Measurements from ENCODE around the gene RMI2. TPM values are rescaled to one million over a fixed set of nuclear protein-coding genes. Genes with fewer than 3 reads are reported as not detected.

RMI2 gene
- total RNA-seq, 2 experiments from 2014 or later = 43.1 TPM

- ChIA-PET POLR2A (interaction anchor here (1.1 kb wide), 1 partner anchor 96 kb away, joined by 4 read pairs; no protein-coding TSS in a partner anchor), CTCF (interaction anchor here (1.6 kb wide), 1 partner anchor 23 kb away, joined by 5 read pairs; no protein-coding TSS in a partner anchor)
Measured at GRCh38 chr16:11348737-11349598, 3.7 kb downstream of the RMI2 start.

- CTCF ChIA-PET = interaction anchor here (1.6 kb wide), 1 partner anchor 22 kb away, joined by 5 read pairs; no protein-coding TSS in a partner anchor
- POLR2A ChIA-PET = no interaction called here
Measured at GRCh38 chr16:11349599-11350276, 4.5 kb downstream of the RMI2 start.

GRCh38 chr16:11350519-11350918 is 5.3 kb downstream of the RMI2 start:
- ChIA-PET CTCF (interaction anchor here (1.6 kb wide), 1 partner anchor 21 kb away, joined by 5 read pairs; no protein-coding TSS in a partner anchor), POLR2A (no interaction called here)

GRCh38 chr16:11350921-11351335 is 5.7 kb downstream of the RMI2 start:
- ChIA-PET POLR2A (no interaction called here), CTCF (interaction anchor here (1.6 kb wide), 1 partner anchor 21 kb away, joined by 5 read pairs; no protein-coding TSS in a partner anchor)

GRCh38 chr16:11353158-11353557 is 7.9 kb downstream of the RMI2 start:
- ChIA-PET POLR2A (interaction anchor here (0.6 kb wide), 2 partner anchors 101 to 309 kb away, joined by 3 read pairs; no protein-coding TSS in a partner anchor), CTCF (interaction anchor here (1.1 to 2.1 kb wide), 4 partner anchors 55 to 301 kb away, joined by 3 to 5 read pairs (median 4); no protein-coding TSS in a partner anchor)

GRCh38 chr16:11354407-11354732 is 9.1 kb downstream of the RMI2 start:
- ChIA-PET POLR2A (interaction anchor here (0.9 to 1.9 kb wide), 8 partner anchors 11 to 302 kb away, joined by 3 to 17 read pairs (median 4); partner anchors contain the start of gene SOCS1), CTCF (interaction anchor here (0.6 to 2.8 kb wide), 8 partner anchors 17 to 1001 kb away, joined by 3 to 12 read pairs (median 4); no protein-coding TSS in a partner anchor)

GRCh38 chr16:11354733-11355574 is 9.7 kb downstream of the RMI2 start:
- ChIA-PET POLR2A (interaction anchor here (0.6 to 1.9 kb wide), 10 partner anchors 11 to 390 kb away, joined by 3 to 17 read pairs (median 4); partner anchors contain the start of gene SOCS1), CTCF (interaction anchor here (0.6 to 2.8 kb wide), 9 partner anchors 17 to 1001 kb away, joined by 3 to 12 read pairs (median 3); no protein-coding TSS in a partner anchor)

- POLR2A ChIA-PET = interaction anchor here (0.6 to 1.9 kb wide), 2 partner anchors 100 to 261 kb away, joined by 3 to 11 read pairs; partner anchors contain the start of gene SOCS1
- CTCF ChIA-PET = interaction anchor here (0.9 to 2.8 kb wide), 11 partner anchors 16 to 402 kb away, joined by 3 to 11 read pairs (median 4); partner anchors contain the start of gene SOCS1
Measured at GRCh38 chr16:11355862-11356261, 10.6 kb downstream of the RMI2 start.

GRCh38 chr16:11356573-11357331 is 11.5 kb downstream of the RMI2 start:
- POLR2A ChIA-PET = interaction anchor here (0.5 to 0.7 kb wide), 2 partner anchors 100 to 133 kb away, joined by 3 to 4 read pairs; partner anchors contain the start of gene SOCS1

GRCh38 chr16:11358531-11358930 is 13.3 kb downstream of the RMI2 start:
- POLR2A ChIA-PET = interaction anchor here (0.6 to 1.2 kb wide), 3 partner anchors 12 to 393 kb away, joined by 3 to 5 read pairs (median 4); partner anchors contain the start of gene SOCS1
- CTCF ChIA-PET = interaction anchor here (1.4 to 2.1 kb wide), 4 partner anchors 13 to 301 kb away, joined by 3 to 9 read pairs (median 4); partner anchors contain the start of gene SOCS1

More at GRCh38 chr16:11356573-11357331, 11.5 kb downstream of the RMI2 start:
- CTCF ChIA-PET = interaction anchor here (0.7 to 2.8 kb wide), 14 partner anchors 15 to 402 kb away, joined by 3 to 11 read pairs (median 4); partner anchors contain the start of gene SOCS1

- ChIA-PET POLR2A (no interaction called here), CTCF (interaction anchor here (1.4 to 2.1 kb wide), 3 partner anchors 12 to 103 kb away, joined by 3 to 11 read pairs (median 6); partner anchors contain the start of gene SOCS1)
Measured at GRCh38 chr16:11359370-11359769, 14.1 kb downstream of the RMI2 start.

- ChIA-PET POLR2A (no interaction called here), CTCF (interaction anchor here (1.8 kb wide), 1 partner anchor 11 kb away, joined by 11 read pairs; no protein-coding TSS in a partner anchor)
Measured at GRCh38 chr16:11360641-11361373, 15.5 kb downstream of the RMI2 start.

- ChIA-PET POLR2A (interaction anchor here (0.5 kb wide), 1 partner anchor 504 kb away, joined by 8 read pairs; no protein-coding TSS in a partner anchor), CTCF (interaction anchor here (1.0 to 1.4 kb wide), 2 partner anchors 12 to 104 kb away, joined by 3 read pairs; no protein-coding TSS in a partner anchor)
Measured at GRCh38 chr16:11361701-11362451, 16.6 kb downstream of the RMI2 start.

GRCh38 chr16:11363927-11364258 is 18.6 kb downstream of the RMI2 start:
- ChIA-PET POLR2A (no interaction called here), CTCF (no interaction called here)

GRCh38 chr16:11367483-11367906 is 22.2 kb downstream of the RMI2 start:
- POLR2A ChIA-PET = no interaction called here
- CTCF ChIA-PET = interaction anchor here (0.7 kb wide), 2 partner anchors 82 to 734 kb away, joined by 3 read pairs; no protein-coding TSS in a partner anchor
